ENCODE measurements around the gene SLC26A6. TPM values are rescaled to one million over a fixed set of nuclear protein-coding genes. Genes with fewer than 3 reads are reported as not detected.
A peak's percentile ranks its signal among the peaks of the same experiment; 100 is the strongest.

The SLC26A6 gene
- polyA plus RNA-seq, 1 donor (not counting 4 experiments of a cell fraction or from before 2014, with no cell fraction given): 24.9 TPM

DNA sequence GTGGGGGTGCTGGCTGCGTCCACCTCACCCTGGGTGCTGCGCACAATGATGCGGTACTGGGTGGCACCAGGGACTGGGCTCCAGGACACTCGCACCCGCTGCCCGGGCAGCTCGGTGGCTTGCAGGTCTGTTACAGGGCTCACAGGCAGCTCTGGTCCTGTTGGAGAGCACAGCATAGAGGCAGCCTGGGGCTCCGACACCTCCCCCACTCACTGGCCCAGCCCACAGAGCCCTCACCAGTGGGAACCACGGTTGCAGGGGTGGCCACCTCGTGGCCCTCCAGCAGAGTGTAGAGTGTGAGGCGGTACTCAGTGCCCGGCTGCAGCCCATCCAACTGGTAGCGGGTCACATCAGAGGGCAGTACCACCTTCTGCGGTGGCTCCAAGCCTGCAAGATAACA is 43.8 kb downstream of the SLC26A6 start:
- TF ChIP-seq EZH2 (IDR thresholded peaks at IDR 0.05; ENCODE audit: low read length): no peak
- TF ChIP-seq, protein P1, sequence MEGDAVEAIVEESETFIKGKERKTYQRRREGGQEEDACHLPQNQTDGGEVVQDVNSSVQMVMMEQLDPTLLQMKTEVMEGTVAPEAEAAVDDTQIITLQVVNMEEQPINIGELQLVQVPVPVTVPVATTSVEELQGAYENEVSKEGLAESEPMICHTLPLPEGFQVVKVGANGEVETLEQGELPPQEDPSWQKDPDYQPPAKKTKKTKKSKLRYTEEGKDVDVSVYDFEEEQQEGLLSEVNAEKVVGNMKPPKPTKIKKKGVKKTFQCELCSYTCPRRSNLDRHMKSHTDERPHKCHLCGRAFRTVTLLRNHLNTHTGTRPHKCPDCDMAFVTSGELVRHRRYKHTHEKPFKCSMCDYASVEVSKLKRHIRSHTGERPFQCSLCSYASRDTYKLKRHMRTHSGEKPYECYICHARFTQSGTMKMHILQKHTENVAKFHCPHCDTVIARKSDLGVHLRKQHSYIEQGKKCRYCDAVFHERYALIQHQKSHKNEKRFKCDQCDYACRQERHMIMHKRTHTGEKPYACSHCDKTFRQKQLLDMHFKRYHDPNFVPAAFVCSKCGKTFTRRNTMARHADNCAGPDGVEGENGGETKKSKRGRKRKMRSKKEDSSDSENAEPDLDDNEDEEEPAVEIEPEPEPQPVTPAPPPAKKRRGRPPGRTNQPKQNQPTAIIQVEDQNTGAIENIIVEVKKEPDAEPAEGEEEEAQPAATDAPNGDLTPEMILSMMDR (optimal IDR thresholded peaks at IDR 0.05 in 1 of 3, IDR thresholded peaks at IDR 0.05 in 1 of 3, conservative IDR thresholded peaks at IDR 0.05 in 1 of 3; ENCODE audit: extremely low read depth in 1 of 3, insufficient read depth in 2 of 3, low read length in 3 of 3): no peak
- no peak for DNase-seq (ENCODE audit: low read depth, low spot score)
- Histone ChIP-seq H3K9me3 (ENCODE audit: control insufficient read depth, low read depth, low read length) (no peaks in the 10 kb centered on the region), H4K20me1 (ENCODE audit: control insufficient read depth, extremely low read depth, insufficient read depth, low read length) (peaks cover 30% of the 10 kb centered on the region), H3K4me1 (ENCODE audit: control insufficient read depth, extremely low read depth, insufficient read depth, low read length) (peaks cover 42% of the 10 kb centered on the region), H3K36me3 (ENCODE audit: control insufficient read depth in 2 of 2, extremely low read depth in 1 of 2, insufficient read depth in 2 of 2, low read length in 2 of 2) (peaks cover 52 to 69% of the 10 kb centered on the region in 2 experiments), H3K27ac (ENCODE audit: control insufficient read depth, insufficient read depth, low read length) (no peak overlapping the region), H3K4me2 (ENCODE audit: control insufficient read depth, extremely low read depth, insufficient read depth, low read depth, low read length) (peak overlapping the region; percentile 20), H2AFZ (ENCODE audit: control insufficient read depth, low read length) (no peak overlapping the region), H3K9me1 (ENCODE audit: control insufficient read depth, extremely low read depth, insufficient read depth, low read length) (peaks cover 2% of the 10 kb centered on the region), H3K79me2 (ENCODE audit: control insufficient read depth, insufficient read depth, low read length) (peaks cover 85% of the 10 kb centered on the region), H3K4me3 (ENCODE audit: control insufficient read depth in 2 of 3, extremely low read depth in 1 of 3, insufficient read depth in 2 of 3, low read depth in 1 of 3, low read length in 3 of 3) (no peak overlapping the region), H3K27me3 (ENCODE audit: control insufficient read depth, extremely low read depth, insufficient read depth, low read length) (no peaks in the 10 kb centered on the region), H3K9ac (ENCODE audit: control insufficient read depth, extremely low read depth, insufficient read depth, low read length) (peak overlapping the region; percentile 15)
- dilution Hi-C loops (cut with MboI; ENCODE audit: extremely low pct_ligation_motif_present, low sequenced_read_pairs): no loop called here
- no peak for FAIRE-seq

DNA sequence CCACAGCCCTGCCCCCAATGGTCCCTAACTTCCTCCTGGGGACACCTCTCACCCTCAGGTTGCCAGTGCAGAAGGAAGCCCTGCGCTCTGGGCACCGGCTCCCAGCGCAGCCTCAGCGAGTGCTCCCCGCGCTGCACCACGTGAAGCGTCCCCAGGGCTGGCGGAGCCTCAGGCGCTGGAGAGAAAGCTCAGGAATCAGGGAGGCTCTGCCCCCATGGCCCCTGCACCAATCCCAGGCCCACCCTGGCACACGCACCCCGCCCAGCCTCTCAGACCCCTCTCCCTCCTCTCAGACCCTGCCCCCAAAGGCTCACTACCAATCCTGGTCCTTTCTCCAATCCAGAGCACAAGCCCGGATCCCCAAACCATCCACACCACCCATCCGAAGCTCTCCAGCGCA is 47.0 kb downstream of the SLC26A6 start:
- Histone ChIP-seq H3K4me1 (ENCODE audit: control insufficient read depth, extremely low read depth, insufficient read depth, low read length) (peaks cover 20% of the 10 kb centered on the region), H3K9ac (ENCODE audit: control insufficient read depth, extremely low read depth, insufficient read depth, low read length) (no peak overlapping the region), H3K27me3 (ENCODE audit: control insufficient read depth, extremely low read depth, insufficient read depth, low read length) (no peaks in the 10 kb centered on the region), H3K4me2 (ENCODE audit: control insufficient read depth, extremely low read depth, insufficient read depth, low read depth, low read length) (no peak overlapping the region), H3K79me2 (ENCODE audit: control insufficient read depth, insufficient read depth, low read length) (peaks cover 87% of the 10 kb centered on the region), H3K27ac (ENCODE audit: control insufficient read depth, insufficient read depth, low read length) (no peak overlapping the region), H3K9me1 (ENCODE audit: control insufficient read depth, extremely low read depth, insufficient read depth, low read length) (peaks cover 2% of the 10 kb centered on the region), H3K36me3 (ENCODE audit: control insufficient read depth in 2 of 2, extremely low read depth in 1 of 2, insufficient read depth in 2 of 2, low read length in 2 of 2) (peaks cover 78 to 92% of the 10 kb centered on the region in 2 experiments), H2AFZ (ENCODE audit: control insufficient read depth, low read length) (no peak overlapping the region), H3K4me3 (ENCODE audit: control insufficient read depth in 2 of 3, extremely low read depth in 1 of 3, insufficient read depth in 2 of 3, low read depth in 1 of 3, low read length in 3 of 3) (no peak overlapping the region), H3K9me3 (ENCODE audit: control insufficient read depth, low read depth, low read length) (no peaks in the 10 kb centered on the region), H4K20me1 (ENCODE audit: control insufficient read depth, extremely low read depth, insufficient read depth, low read length) (peaks cover 37% of the 10 kb centered on the region)
- no peak for DNase-seq (ENCODE audit: low read depth, low spot score)
- dilution Hi-C loops (cut with MboI; ENCODE audit: extremely low pct_ligation_motif_present, low sequenced_read_pairs): no loop called here
- TF ChIP-seq EZH2 (IDR thresholded peaks at IDR 0.05; ENCODE audit: low read length): no peak
- TF ChIP-seq, protein P1 (optimal IDR thresholded peaks at IDR 0.05 in 1 of 3, IDR thresholded peaks at IDR 0.05 in 1 of 3, conservative IDR thresholded peaks at IDR 0.05 in 1 of 3; ENCODE audit: extremely low read depth in 1 of 3, insufficient read depth in 2 of 3, low read length in 3 of 3): no peak
- FAIRE-seq: no peak

All from keratinocyte (primary cell).